ENCODE results near the gene CBX2. TPM values are rescaled to one million over a fixed set of nuclear protein-coding genes. Genes with fewer than 3 reads are reported as not detected.

The CBX2 gene
- polyA plus RNA-seq, 2 donors, result 2.1 to 3.3 TPM

DNA sequence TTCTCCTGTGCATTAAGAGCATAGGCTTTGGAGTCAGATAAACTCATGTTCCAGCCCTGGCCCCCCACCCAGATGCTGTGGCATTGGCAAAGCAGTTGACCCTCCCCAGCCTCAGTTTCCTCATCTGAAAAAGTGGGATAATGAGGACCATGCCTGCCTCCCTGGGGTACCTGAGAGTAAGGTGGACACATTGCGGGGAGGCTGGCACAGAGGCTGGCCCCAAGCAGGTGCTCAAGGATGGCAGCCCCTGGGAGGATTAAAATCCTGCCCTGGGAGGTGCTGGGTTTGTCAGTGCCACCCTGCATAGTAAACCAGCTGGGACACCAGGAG, 35.4 kb upstream of the CBX2 start:
- H3K27me3 ChIP-seq (ENCODE audit: control insufficient read depth in 1 of 2, insufficient read depth in 2 of 2, low read length in 2 of 2), result peaks cover 0 to under 1% of the 10 kb centered on the region in 2 donors
- no peak overlapping the region for H3K27ac ChIP-seq (ENCODE audit: low read depth in 2 of 2, low read length in 1 of 2)
- peaks cover 0 to under 1% of the 10 kb centered on the region in 2 donors for H3K9me3 ChIP-seq (ENCODE audit: control insufficient read depth in 2 of 2, insufficient read depth in 1 of 2, low read depth in 1 of 2, low read length in 1 of 2)
- H3K4me1 ChIP-seq (ENCODE audit: control insufficient read depth in 2 of 2, insufficient read depth in 2 of 2, low read length in 1 of 2), result peaks cover 4 to 9% of the 10 kb centered on the region in 2 donors
- 74% methylated on average over 1 of the region's 1 CpG for WGBS, 2 donors
- no peak overlapping the region for H3K4me3 ChIP-seq (ENCODE audit: low read depth in 1 of 2, low read length in 2 of 2)
- no peaks in the 10 kb centered on the region for H3K36me3 ChIP-seq (ENCODE audit: control insufficient read depth in 2 of 2, insufficient read depth in 2 of 2, low read length in 1 of 2)

DNA sequence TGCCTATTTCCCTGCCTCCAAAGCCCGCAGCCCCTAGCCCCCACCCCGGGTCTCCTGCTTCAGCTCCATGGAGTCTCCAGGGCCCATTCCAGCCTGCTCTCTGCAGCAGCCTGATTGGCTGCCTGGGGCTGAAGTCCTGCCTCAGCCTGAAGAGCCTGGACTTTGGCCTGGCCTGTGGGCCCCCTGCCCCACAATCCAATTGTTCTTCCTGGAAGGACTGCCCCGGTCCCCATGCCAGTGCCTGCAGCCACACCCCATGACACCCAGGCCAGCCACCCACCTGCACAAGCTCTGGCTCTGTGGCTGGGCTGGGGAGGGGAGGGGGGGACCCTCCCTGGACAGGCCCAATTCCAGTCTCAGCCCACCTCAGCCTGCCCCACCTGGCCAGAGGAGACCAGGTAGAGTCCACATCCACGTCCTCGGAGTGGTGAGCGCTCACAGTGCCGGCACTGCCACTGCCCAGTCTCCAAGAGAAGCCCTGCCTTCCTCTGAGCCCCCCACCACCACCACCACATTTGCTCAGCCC, 34.9 kb upstream of the CBX2 start:
- Histone ChIP-seq H3K36me3 (ENCODE audit: control insufficient read depth in 2 of 2, insufficient read depth in 2 of 2, low read length in 1 of 2) (no peaks in the 10 kb centered on the region), H3K27ac (ENCODE audit: low read depth in 2 of 2, low read length in 1 of 2) (no peak overlapping the region), H3K4me3 (ENCODE audit: low read depth in 1 of 2, low read length in 2 of 2) (no peak overlapping the region), H3K4me1 (ENCODE audit: control insufficient read depth in 2 of 2, insufficient read depth in 2 of 2, low read length in 1 of 2) (peaks cover 4 to 14% of the 10 kb centered on the region in 2 donors), H3K9me3 (ENCODE audit: control insufficient read depth in 2 of 2, insufficient read depth in 1 of 2, low read depth in 1 of 2, low read length in 1 of 2) (peaks cover 0 to 2% of the 10 kb centered on the region in 2 donors), H3K27me3 (ENCODE audit: control insufficient read depth in 1 of 2, insufficient read depth in 2 of 2, low read length in 2 of 2) (peaks cover 0 to 6% of the 10 kb centered on the region in 2 donors)
- WGBS, 2 donors, result 73 to 82% methylated on average over 7 of the region's 7 CpGs

GRCh38 chr17:79743614-79744013, 34.3 kb upstream of the CBX2 start:
- Histone ChIP-seq H3K9me3 (ENCODE audit: control insufficient read depth in 2 of 2, insufficient read depth in 1 of 2, low read depth in 1 of 2, low read length in 1 of 2) (peaks cover 0 to 2% of the 10 kb centered on the region in 2 donors), H3K4me1 (ENCODE audit: control insufficient read depth in 2 of 2, insufficient read depth in 2 of 2, low read length in 1 of 2) (peaks cover 7 to 14% of the 10 kb centered on the region in 2 donors), H3K27ac (ENCODE audit: low read depth in 2 of 2, low read length in 1 of 2) (no peak overlapping the region), H3K36me3 (ENCODE audit: control insufficient read depth in 2 of 2, insufficient read depth in 2 of 2, low read length in 1 of 2) (no peaks in the 10 kb centered on the region), H3K4me3 (ENCODE audit: low read depth in 1 of 2, low read length in 2 of 2) (no peak overlapping the region), H3K27me3 (ENCODE audit: control insufficient read depth in 1 of 2, insufficient read depth in 2 of 2, low read length in 2 of 2) (peaks cover 4 to 12% of the 10 kb centered on the region in 2 donors)
- WGBS, 2 donors, result 91 to 93% methylated on average over 5 of the region's 5 CpGs

DNA sequence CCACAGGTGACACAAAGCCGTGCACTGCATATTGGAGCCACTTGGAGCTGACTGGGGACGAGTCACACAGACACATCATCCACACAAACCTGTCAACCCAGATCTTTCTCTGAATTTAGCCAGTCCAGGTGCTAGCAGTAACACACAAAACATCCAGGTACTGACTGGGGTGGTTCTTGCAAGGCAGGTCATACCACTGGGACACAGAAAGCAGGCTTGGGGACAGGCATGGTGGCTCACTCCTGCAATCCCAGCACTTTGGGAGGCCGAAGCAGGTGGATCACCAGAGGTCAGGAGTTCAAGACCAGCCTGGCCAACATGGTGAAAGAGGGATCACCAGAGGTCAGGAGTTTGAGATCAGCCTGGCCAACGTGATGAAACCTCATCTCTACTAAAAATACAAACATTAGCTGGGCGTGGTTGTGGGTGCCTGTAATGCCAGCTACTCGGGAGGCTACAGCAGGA, 32.3 kb upstream of the CBX2 start:
- H3K27me3 ChIP-seq (ENCODE audit: control insufficient read depth in 1 of 2, insufficient read depth in 2 of 2, low read length in 2 of 2), result peaks cover 5 to 16% of the 10 kb centered on the region in 2 donors
- peaks cover 0 to 2% of the 10 kb centered on the region in 2 donors for H3K9me3 ChIP-seq (ENCODE audit: control insufficient read depth in 2 of 2, insufficient read depth in 1 of 2, low read depth in 1 of 2, low read length in 1 of 2)
- peaks cover 7 to 14% of the 10 kb centered on the region in 2 donors for H3K4me1 ChIP-seq (ENCODE audit: control insufficient read depth in 2 of 2, insufficient read depth in 2 of 2, low read length in 1 of 2)
- H3K27ac ChIP-seq (ENCODE audit: low read depth in 2 of 2, low read length in 1 of 2), result peak overlapping the region in 1 of 2 donors; percentile 26
- 32 to 41% methylated on average over 6 of the region's 6 CpGs for WGBS, 2 donors
- no peaks in the 10 kb centered on the region for H3K36me3 ChIP-seq (ENCODE audit: control insufficient read depth in 2 of 2, insufficient read depth in 2 of 2, low read length in 1 of 2)
- H3K4me3 ChIP-seq (ENCODE audit: low read depth in 1 of 2, low read length in 2 of 2), result no peak overlapping the region

DNA sequence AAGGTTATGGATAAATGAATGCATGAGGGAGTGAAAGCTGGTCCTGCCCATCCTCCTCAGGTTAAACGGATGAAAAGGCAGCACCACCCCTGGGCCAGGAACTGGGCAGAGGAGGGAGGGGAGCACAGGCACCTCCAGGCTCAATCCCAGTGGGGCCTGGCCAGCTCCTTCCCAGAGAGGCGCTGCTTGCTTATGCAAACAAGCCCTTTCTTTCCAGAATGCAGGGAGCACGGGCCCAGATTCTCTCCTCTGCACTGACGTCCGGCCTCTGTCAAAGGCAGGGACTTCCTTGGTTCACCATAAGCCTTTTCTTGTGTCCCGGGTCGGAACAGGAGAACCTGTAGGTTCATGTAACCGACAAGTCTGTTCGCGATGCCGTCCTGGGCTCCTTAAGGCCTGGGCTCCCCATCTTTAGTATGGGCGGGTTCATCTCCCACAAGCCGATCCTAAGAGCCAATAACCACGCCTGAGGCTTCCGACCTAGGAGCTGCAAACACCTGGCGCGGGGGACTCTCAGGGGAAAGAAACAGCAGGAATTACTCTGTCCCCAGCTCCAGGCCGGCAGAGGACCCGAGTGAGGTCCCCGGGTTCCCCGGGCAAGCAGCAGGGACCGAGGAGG, 30.9 kb upstream of the CBX2 start:
- Histone ChIP-seq H3K9me3 (ENCODE audit: control insufficient read depth in 2 of 2, insufficient read depth in 1 of 2, low read depth in 1 of 2, low read length in 1 of 2) (peaks cover 0 to 2% of the 10 kb centered on the region in 2 donors), H3K27ac (ENCODE audit: low read depth in 2 of 2, low read length in 1 of 2) (no peak overlapping the region), H3K4me1 (ENCODE audit: control insufficient read depth in 2 of 2, insufficient read depth in 2 of 2, low read length in 1 of 2) (peaks cover 3 to 14% of the 10 kb centered on the region in 2 donors), H3K4me3 (ENCODE audit: low read depth in 1 of 2, low read length in 2 of 2) (no peak overlapping the region), H3K27me3 (ENCODE audit: control insufficient read depth in 1 of 2, insufficient read depth in 2 of 2, low read length in 2 of 2) (peaks cover 5 to 16% of the 10 kb centered on the region in 2 donors), H3K36me3 (ENCODE audit: control insufficient read depth in 2 of 2, insufficient read depth in 2 of 2, low read length in 1 of 2) (no peaks in the 10 kb centered on the region)
- WGBS, 2 donors, result 15 to 23% methylated on average over 22 of the region's 22 CpGs

DNA sequence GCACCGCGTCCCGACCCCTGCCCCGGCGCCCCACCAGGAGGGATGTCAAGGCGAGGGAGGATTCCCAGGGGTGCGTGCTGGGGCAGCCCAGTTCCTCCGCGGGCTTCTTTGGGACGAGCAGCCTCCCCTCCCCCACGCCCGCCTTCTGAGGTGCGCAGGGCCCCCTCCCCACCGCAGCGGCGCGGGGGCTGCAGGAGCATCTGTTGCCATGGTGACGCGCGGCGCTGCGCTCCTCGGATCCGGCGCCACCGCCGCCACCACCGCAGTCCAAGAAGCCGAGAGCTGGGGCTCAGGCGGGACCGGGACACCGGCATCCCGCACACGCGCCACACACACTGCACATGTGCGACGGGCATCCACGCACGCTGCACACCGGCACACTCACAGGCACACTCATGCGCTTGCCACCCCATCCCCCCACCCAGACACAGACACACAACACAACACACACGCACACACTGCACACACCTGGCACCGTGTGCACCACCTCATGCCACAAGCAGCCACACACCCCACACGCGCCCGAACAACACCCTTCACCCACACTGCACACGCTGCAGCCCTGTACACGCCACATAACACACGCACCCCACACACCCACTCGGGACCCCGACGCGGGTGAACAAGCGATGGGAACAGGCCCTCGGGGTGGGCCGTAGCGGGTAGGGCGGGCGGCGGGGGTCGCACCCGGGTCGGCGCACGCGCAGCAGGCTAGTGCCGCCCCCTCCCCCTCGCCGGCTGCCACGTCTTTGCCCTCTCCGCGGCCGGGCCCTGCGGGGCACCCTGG, 30.2 kb upstream of the CBX2 start:
- peaks cover 5 to 16% of the 10 kb centered on the region in 2 donors for H3K27me3 ChIP-seq (ENCODE audit: control insufficient read depth in 1 of 2, insufficient read depth in 2 of 2, low read length in 2 of 2)
- WGBS, 2 donors, result 2 to 4% methylated on average over 59 to 74 of the region's 74 CpGs

DNA sequence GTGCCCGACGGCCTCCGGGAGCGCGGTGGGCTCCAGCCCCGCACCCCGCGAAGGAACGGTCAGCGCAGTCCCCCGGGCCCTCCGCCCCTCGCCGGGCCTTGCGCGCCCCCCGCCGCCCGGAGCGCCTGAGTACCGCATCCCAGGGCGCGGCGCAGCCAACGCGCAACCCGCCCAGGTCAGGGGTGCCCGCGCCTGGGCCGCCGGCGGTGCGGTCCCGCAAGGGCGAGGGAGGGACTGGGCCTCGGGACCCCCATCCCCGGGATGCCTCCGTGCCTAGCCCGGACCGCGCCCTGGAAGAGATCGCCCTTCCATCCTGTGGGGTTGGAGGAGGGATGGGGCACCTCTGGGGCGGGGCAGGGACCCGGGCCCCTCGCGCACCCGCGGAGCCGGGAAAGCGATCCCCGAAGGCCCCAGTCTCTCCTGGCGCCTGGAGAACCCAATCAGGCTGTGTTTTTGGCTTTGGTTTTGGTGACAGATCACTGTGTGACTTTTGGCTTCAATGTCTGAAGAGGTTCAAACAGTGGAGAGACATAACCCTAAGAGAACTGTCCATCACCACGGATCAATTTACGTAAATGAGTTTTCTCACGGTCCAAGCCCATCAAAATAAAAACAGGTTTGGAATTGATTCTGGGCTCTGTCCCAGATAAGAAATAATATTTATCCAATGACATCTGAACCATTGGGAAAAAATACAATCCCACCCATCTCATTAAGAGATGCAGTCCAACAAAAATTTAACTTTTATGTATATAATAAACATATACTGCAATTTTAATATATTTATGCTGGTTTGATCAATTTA, 29.5 kb upstream of the CBX2 start:
- Histone ChIP-seq H3K4me1 (ENCODE audit: control insufficient read depth in 2 of 2, insufficient read depth in 2 of 2, low read length in 1 of 2) (peaks cover 3 to 10% of the 10 kb centered on the region in 2 donors), H3K27me3 (ENCODE audit: control insufficient read depth in 1 of 2, insufficient read depth in 2 of 2, low read length in 2 of 2) (peaks cover 5 to 16% of the 10 kb centered on the region in 2 donors), H3K27ac (ENCODE audit: low read depth in 2 of 2, low read length in 1 of 2) (no peak overlapping the region), H3K9me3 (ENCODE audit: control insufficient read depth in 2 of 2, insufficient read depth in 1 of 2, low read depth in 1 of 2, low read length in 1 of 2) (peaks cover 0 to 2% of the 10 kb centered on the region in 2 donors), H3K36me3 (ENCODE audit: control insufficient read depth in 2 of 2, insufficient read depth in 2 of 2, low read length in 1 of 2) (no peaks in the 10 kb centered on the region), H3K4me3 (ENCODE audit: low read depth in 1 of 2, low read length in 2 of 2) (no peak overlapping the region)
- 6 to 8% methylated on average over 46 to 55 of the region's 55 CpGs for WGBS, 2 donors

More for the DNA sequence above, 30.2 kb upstream of the CBX2 start:
- H3K36me3 ChIP-seq (ENCODE audit: control insufficient read depth in 2 of 2, insufficient read depth in 2 of 2, low read length in 1 of 2), result no peaks in the 10 kb centered on the region
- H3K4me3 ChIP-seq (ENCODE audit: low read depth in 1 of 2, low read length in 2 of 2), result no peak overlapping the region
- H3K9me3 ChIP-seq (ENCODE audit: control insufficient read depth in 2 of 2, insufficient read depth in 1 of 2, low read depth in 1 of 2, low read length in 1 of 2), result peaks cover 0 to 2% of the 10 kb centered on the region in 2 donors
- peaks cover 3 to 10% of the 10 kb centered on the region in 2 donors for H3K4me1 ChIP-seq (ENCODE audit: control insufficient read depth in 2 of 2, insufficient read depth in 2 of 2, low read length in 1 of 2)
- H3K27ac ChIP-seq (ENCODE audit: low read depth in 2 of 2, low read length in 1 of 2), result no peak overlapping the region

DNA sequence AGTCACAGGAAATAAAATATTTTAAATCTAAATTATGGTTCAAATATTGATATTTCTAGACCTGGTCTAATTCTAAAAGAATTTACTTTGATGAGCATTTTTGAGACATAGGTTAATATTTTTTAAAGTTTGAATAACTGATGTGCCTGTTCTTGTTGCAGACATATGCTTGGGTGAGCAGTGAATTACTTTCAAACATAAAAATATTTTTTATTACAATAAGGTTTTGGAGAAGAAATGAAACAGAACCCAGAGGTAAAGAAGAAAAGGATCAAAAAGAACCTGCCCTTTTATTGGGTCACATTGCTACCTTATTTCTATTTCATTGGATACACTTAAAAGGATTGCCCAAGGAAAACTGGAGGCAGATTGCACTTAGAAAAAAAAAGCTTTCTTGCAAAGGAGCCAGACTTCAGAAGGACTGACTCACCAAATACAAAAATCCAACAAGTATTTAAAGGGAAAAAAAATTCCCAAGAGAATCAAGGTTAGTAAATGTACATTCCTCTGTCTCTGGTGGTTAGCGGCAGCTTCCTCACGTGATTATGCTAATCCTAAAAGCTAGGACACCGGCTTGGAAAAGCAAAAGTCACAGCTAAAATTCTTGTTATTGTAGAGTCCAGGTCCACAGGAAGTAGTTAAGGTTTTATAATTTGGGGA, 28.7 kb upstream of the CBX2 start:
- no peak overlapping the region for H3K27ac ChIP-seq (ENCODE audit: low read depth in 2 of 2, low read length in 1 of 2)
- H3K4me3 ChIP-seq (ENCODE audit: low read depth in 1 of 2, low read length in 2 of 2), result no peak overlapping the region
- peaks cover 5 to 16% of the 10 kb centered on the region in 2 donors for H3K27me3 ChIP-seq (ENCODE audit: control insufficient read depth in 1 of 2, insufficient read depth in 2 of 2, low read length in 2 of 2)
- peaks cover 3 to 10% of the 10 kb centered on the region in 2 donors for H3K4me1 ChIP-seq (ENCODE audit: control insufficient read depth in 2 of 2, insufficient read depth in 2 of 2, low read length in 1 of 2)
- WGBS, 2 donors, result 37 to 45% methylated on average over 3 of the region's 3 CpGs
- H3K9me3 ChIP-seq (ENCODE audit: control insufficient read depth in 2 of 2, insufficient read depth in 1 of 2, low read depth in 1 of 2, low read length in 1 of 2), result peaks cover 0 to 2% of the 10 kb centered on the region in 2 donors
- no peaks in the 10 kb centered on the region for H3K36me3 ChIP-seq (ENCODE audit: control insufficient read depth in 2 of 2, insufficient read depth in 2 of 2, low read length in 1 of 2)

DNA sequence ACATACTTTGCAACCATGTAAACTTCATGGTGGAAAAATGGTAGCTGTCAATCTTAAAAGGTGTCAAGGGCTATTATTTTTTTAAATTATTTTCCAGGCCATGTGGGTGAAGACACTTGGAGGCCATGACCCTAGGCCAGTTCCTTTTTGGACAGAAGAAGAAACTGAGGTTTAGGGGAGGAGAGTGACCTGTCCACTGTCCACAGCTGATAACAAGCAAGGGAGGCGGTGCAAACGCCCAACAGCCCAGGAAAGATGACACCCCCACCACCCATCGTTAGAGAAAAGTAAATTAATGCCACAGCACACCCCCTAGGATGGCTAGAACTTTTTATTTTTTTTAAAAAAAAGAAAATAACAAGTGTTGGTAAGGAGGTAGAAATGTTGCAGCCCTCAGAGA, 28.0 kb upstream of the CBX2 start:
- Histone ChIP-seq H3K36me3 (ENCODE audit: control insufficient read depth in 2 of 2, insufficient read depth in 2 of 2, low read length in 1 of 2) (no peaks in the 10 kb centered on the region), H3K27me3 (ENCODE audit: control insufficient read depth in 1 of 2, insufficient read depth in 2 of 2, low read length in 2 of 2) (peaks cover 5 to 16% of the 10 kb centered on the region in 2 donors)

More for the DNA sequence above, 28.0 kb upstream of the CBX2 start:
- peaks cover 3 to 10% of the 10 kb centered on the region in 2 donors for H3K4me1 ChIP-seq (ENCODE audit: control insufficient read depth in 2 of 2, insufficient read depth in 2 of 2, low read length in 1 of 2)
- 63 to 64% methylated on average over 3 of the region's 3 CpGs for WGBS, 2 donors
- no peak overlapping the region for H3K4me3 ChIP-seq (ENCODE audit: low read depth in 1 of 2, low read length in 2 of 2)
- H3K9me3 ChIP-seq (ENCODE audit: control insufficient read depth in 2 of 2, insufficient read depth in 1 of 2, low read depth in 1 of 2, low read length in 1 of 2), result peaks cover 0 to 2% of the 10 kb centered on the region in 2 donors
- H3K27ac ChIP-seq (ENCODE audit: low read depth in 2 of 2, low read length in 1 of 2), result no peak overlapping the region
